B cell (primary cell): ENCODE data around the gene EIPR1. TPM values are rescaled to one million over a fixed set of nuclear protein-coding genes. Genes with fewer than 3 reads are reported as not detected.

Source experiments
- ATAC-seq: fragments of 200-7000 bp; cut with Tn5 transposase; one replicate; pipeline ENCODE4 v1.10.0; 2021; ENCODE audit warnings: low read depth, mild to moderate bottlenecking, moderate number of reproducible peaks, moderate library complexity
- CTCF ChIA-PET: fragments of 350-600 bp; sonication (Branson Sonifier 250); formaldehyde crosslinking; loops from one replicate; lab custom pipeline; 2021; ENCODE audit warnings: antibody characterized with exemption, inconsistent platforms; lab: Charles Lee
- POLR2A ChIA-PET: fragments of 350-600 bp; sonication (Branson Sonifier 250); formaldehyde crosslinking; loops from one replicate; lab custom pipeline; 2021; ENCODE audit warnings: antibody characterized with exemption; lab: Charles Lee
- DNase-seq: peaks from one replicate; pipeline ENCODE4 v3.0.0; 2013
- H2AFZ ChIP-seq: 2 replicates; pipeline ENCODE4 v1.6.1; 2012; ENCODE audit warnings: mild to moderate bottlenecking, low read depth, low read length; ENCODE audit not compliant: insufficient read depth, poor library complexity, severe bottlenecking
- H3K27ac ChIP-seq, 2 donors: 1 replicate in 1 of 2; 2 replicates in 1 of 2; pipeline ENCODE4 v1.5.1; 2012 to 2013; ENCODE audit warnings: low read length in 2 of 2, mild to moderate bottlenecking in 2 of 2, moderate library complexity in 1 of 2
- H3K27me3 ChIP-seq, 4 experiments: fragments of 200-600 bp in 1 of 4; sonication (generic) in 1 of 4; replicated peaks in 1 of 4; 1 replicate in 2 of 4; 2 replicates in 2 of 4; pipeline versions ENCODE4 v1.6.1 to v1.7.0; 2013 to 2016; ENCODE audit warnings: low read length in 3 of 4, mild to moderate bottlenecking in 2 of 4, mixed read lengths in 1 of 4, moderate library complexity in 1 of 4; ENCODE audit not compliant: insufficient read depth in 4 of 4, control insufficient read depth in 3 of 4; ENCODE audit errors: control extremely low read depth in 1 of 4
- H3K36me3 ChIP-seq, 2 experiments: replicated peaks in 1 of 2; 1 replicate in 1 of 2; 2 replicates in 1 of 2; pipeline versions ENCODE4 v1.6.1 to v1.7.1; 2013; ENCODE audit warnings: low read length in 1 of 2; ENCODE audit not compliant: insufficient read depth in 2 of 2, control insufficient read depth in 1 of 2; ENCODE audit errors: control extremely low read depth in 1 of 2, extremely low read depth in 1 of 2
- H3K4me1 ChIP-seq, 2 donors: fragments of 200-600 bp in 1 of 2; sonication (generic) in 1 of 2; 1 replicate in 1 of 2; 2 replicates in 1 of 2; pipeline versions ENCODE4 v1.5.1 to v1.6.1; 2013 to 2017; ENCODE audit warnings: low read length in 2 of 2; ENCODE audit not compliant: control insufficient read depth in 2 of 2, insufficient read depth in 2 of 2
- H3K4me2 ChIP-seq: replicated peaks from 2 replicates; pipeline ENCODE3; 2012; ENCODE audit warnings: mild to moderate bottlenecking, low read depth, low read length; ENCODE audit not compliant: poor library complexity, severe bottlenecking
- H3K4me3 ChIP-seq, 5 experiments: fragments of 200-600 bp in 1 of 5; sonication (generic) in 1 of 5; 1 replicate in 3 of 5; 2 replicates in 2 of 5; pipeline versions ENCODE4 v1.5.1 to v1.7.0; 2011 to 2016; ENCODE audit warnings: low read length in 4 of 5, mild to moderate bottlenecking in 4 of 5, low read depth in 2 of 5, control low read depth in 1 of 5, moderate library complexity in 1 of 5; ENCODE audit not compliant: insufficient read depth in 1 of 5; ENCODE audit errors: control extremely low read depth in 1 of 5, extremely low read depth in 1 of 5
- H3K79me2 ChIP-seq: fragments of 200-600 bp; sonication (generic); one replicate; pipeline ENCODE4 v1.6.0; 2016; ENCODE audit warnings: low read length; ENCODE audit not compliant: control insufficient read depth, insufficient read depth
- H3K9ac ChIP-seq: fragments of 200-600 bp; sonication (generic); 2 replicates; pipeline ENCODE4 v1.6.1; 2017; ENCODE audit warnings: mild to moderate bottlenecking, low read length, moderate library complexity
- H3K9me3 ChIP-seq, 3 donors: one replicate each; pipeline versions ENCODE4 v1.6.1 to v1.7.1; 2013; ENCODE audit warnings: low read length in 2 of 3; ENCODE audit not compliant: control insufficient read depth in 2 of 3, insufficient read depth in 1 of 3; ENCODE audit errors: control extremely low read depth in 1 of 3
- H4K20me1 ChIP-seq: 2 replicates; pipeline ENCODE4 v1.6.0; 2012; ENCODE audit warnings: mild to moderate bottlenecking, low read length; ENCODE audit not compliant: insufficient read depth, control insufficient read depth, poor library complexity, severe bottlenecking
- H3K27ac Mint-ChIP-seq: one replicate; pipeline ENCODE4 v1.8.0; 2021; ENCODE audit warnings: mixed read lengths
- H3K27me3 Mint-ChIP-seq: one replicate; pipeline ENCODE4 v1.8.0; 2021; ENCODE audit warnings: mixed read lengths
- H3K4me1 Mint-ChIP-seq: one replicate; pipeline ENCODE4 v1.8.0; 2021; ENCODE audit warnings: mixed read lengths
- H3K4me3 Mint-ChIP-seq: one replicate; pipeline ENCODE4 v1.8.0; 2021; ENCODE audit warnings: mixed read lengths
- H3K9me3 Mint-ChIP-seq: one replicate; pipeline ENCODE4 v1.8.0; 2022; ENCODE audit warnings: mixed read lengths; ENCODE audit not compliant: insufficient read depth
- CTCF ChIP-seq: fragments of 200-600 bp; IDR thresholded peaks from one replicate; pipeline ENCODE4 v1.8.0; 2022; ENCODE audit warnings: antibody characterized with exemption, mild to moderate bottlenecking
- EZH2 ChIP-seq: IDR thresholded peaks from 2 replicates; pipeline ENCODE4 v1.6.1; 2012; ENCODE audit warnings: borderline replicate concordance, low read depth, mild to moderate bottlenecking, moderate library complexity, low read length; ENCODE audit not compliant: insufficient read depth, poor library complexity, severe bottlenecking
- WGBS: methylation state at CpG from one replicate; pipeline ENCODE4 v1.1.5; 2013; ENCODE audit warnings: missing lambda C conversion rate; ENCODE audit not compliant: insufficient coverage; 5-methylcytosine and 5-hydroxymethylcytosine counted together
- intact Hi-C: fragments of 100-400 bp; cut with micrococcal nuclease; formaldehyde crosslinking; loops from one replicate; pipeline ENCODE4 v1.10.0; 2022
- polyA plus RNA-seq: library from polyadenylated mRNA; depleted of rRNA; stranded (reverse); fragments of >200 nt; gene quantifications from 2 replicates; pipeline ENCODE4 v1.2.3, GENCODE V29; 2012
- total RNA-seq, 2 donors: library from RNA; stranded (reverse); fragments of 120-200 nt in 1 of 2; gene quantifications; 1 replicate in 1 of 2; 2 replicates in 1 of 2; pipeline versions ENCODE4 v1.2.3 to v1.2.4, GENCODE V29; 2013 to 2022

EIPR1 gene
- total and polyA plus RNA-seq, 2 donors (not counting 1 experiment from before 2014, with no cell fraction given), result 31.8 to 37.0 TPM

GRCh38 chr2:3260959-3261358 lies 116.7 kb downstream of the EIPR1 start:
- peaks cover 0 to 9% of the 10 kb centered on the region in 2 experiments for H3K36me3 ChIP-seq
- ChIA-PET CTCF (no interaction called here), POLR2A (no interaction called here)
- no peaks in the 10 kb centered on the region for H3K9me3 ChIP-seq
- Mint-ChIP-seq H3K9me3 (no peaks in the 10 kb centered on the region), H3K4me1 (peaks cover 19% of the 10 kb centered on the region), H3K27me3 (no peaks in the 10 kb centered on the region), H3K4me3 (no peak overlapping the region), H3K27ac (no peak overlapping the region)
- no peak for DNase-seq
- intact Hi-C loops, result no loop called here
- H2AFZ ChIP-seq, result no peak overlapping the region
- TF ChIP-seq EZH2, result no peak
- TF ChIP-seq CTCF, result no peak
- H3K27me3 ChIP-seq, result no peaks in the 10 kb centered on the region
- 92% methylated on average over 4 of the region's 6 CpGs for WGBS
- no peak overlapping the region for H3K27ac ChIP-seq
- H4K20me1 ChIP-seq, result no peaks in the 10 kb centered on the region
- H3K4me1 ChIP-seq, result peaks cover 11 to 14% of the 10 kb centered on the region in 2 donors
- no peaks in the 10 kb centered on the region for H3K79me2 ChIP-seq
- H3K9ac ChIP-seq, result no peak overlapping the region
- no peak overlapping the region for H3K4me2 ChIP-seq
- H3K4me3 ChIP-seq, result no peak overlapping the region
- ATAC-seq, result no peak

- Histone ChIP-seq H3K4me3 (no peak overlapping the region), H3K79me2 (no peaks in the 10 kb centered on the region), H2AFZ (no peak overlapping the region), H3K4me2 (peak overlapping the region; percentile 56), H3K36me3 (peaks cover 0 to 4% of the 10 kb centered on the region in 2 experiments), H3K4me1 (peaks cover 39 to 41% of the 10 kb centered on the region in 2 donors), H4K20me1 (no peaks in the 10 kb centered on the region), H3K9me3 (no peaks in the 10 kb centered on the region), H3K27me3 (no peaks in the 10 kb centered on the region), H3K27ac (no peak overlapping the region), H3K9ac (no peak overlapping the region)
- Mint-ChIP-seq H3K27me3 (no peaks in the 10 kb centered on the region), H3K4me1 (peaks cover 49% of the 10 kb centered on the region), H3K27ac (no peak overlapping the region), H3K9me3 (no peaks in the 10 kb centered on the region), H3K4me3 (no peak overlapping the region)
- WGBS, result 87% methylated on average over 8 of the region's 8 CpGs
- CTCF ChIA-PET, result no interaction called here
- intact Hi-C loops, result no loop called here
- DNase-seq, result no peak
- POLR2A ChIA-PET, result no interaction called here
- ATAC-seq, result no peak
- TF ChIP-seq EZH2, result no peak
- no peak for TF ChIP-seq CTCF
Measured at GRCh38 chr2:3257826-3258225, 119.8 kb downstream of the EIPR1 start.
